Measurements from ENCODE around the gene PPP1R12C. TPM values are rescaled to one million over a fixed set of nuclear protein-coding genes. Genes with fewer than 3 reads are reported as not detected.
A peak's percentile ranks its signal among the peaks of the same experiment; 100 is the strongest.
"Not testable (repeated sequence)": the region's sequence is repeated elsewhere in the genome, so short reads cannot be mapped to it uniquely, and the experiment has no call there.

Gene PPP1R12C
- total RNA-seq, 6 experiments from 2014 or later, result 35.6 to 48.1 (median 41.7) TPM

DNA sequence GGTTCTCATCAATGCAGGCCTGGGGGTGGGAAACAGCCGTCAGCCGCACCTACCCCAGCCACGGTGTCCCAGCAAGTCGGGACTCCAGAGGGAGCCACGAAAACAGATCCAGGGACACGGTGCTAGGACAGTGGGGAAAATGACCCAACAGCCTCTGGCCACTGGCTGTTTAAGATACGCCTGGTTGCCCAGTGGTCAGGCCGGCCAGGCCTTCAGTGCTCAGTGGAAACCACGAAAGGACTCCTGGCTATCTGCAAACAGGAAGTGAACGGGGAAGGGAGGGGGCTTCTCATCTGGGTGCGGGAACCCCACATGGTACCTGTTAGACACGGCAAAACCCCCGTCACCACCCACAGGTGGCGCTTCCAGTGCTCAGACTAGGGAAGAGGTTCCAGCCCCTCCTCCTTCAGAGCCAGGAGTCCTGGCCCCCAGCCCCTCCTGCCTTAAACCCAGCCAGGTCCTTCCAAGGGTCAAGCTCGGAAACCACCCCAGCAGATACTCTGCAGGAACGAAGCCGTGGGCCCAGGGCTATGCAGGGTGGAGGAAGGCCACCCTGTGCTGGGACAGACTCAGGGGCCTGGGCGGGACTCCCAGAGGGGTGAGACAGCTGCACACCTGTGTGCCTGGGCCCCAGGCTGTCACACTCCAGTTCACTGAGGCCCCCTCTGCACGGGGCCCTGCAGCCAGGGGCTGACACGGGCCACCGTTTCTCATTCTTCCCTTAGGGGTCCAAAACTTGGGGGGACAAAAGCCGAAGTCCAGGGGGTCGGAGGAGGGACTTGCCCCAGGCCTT lies 4.5 kb downstream of the PPP1R12C start:
- H3K4me1 ChIP-seq, result peaks cover 0 to 15% (median 7%) of the 10 kb centered on the region in 4 donors

GRCh38 chr19:55112246-55112776 lies 5.1 kb downstream of the PPP1R12C start:
- intact Hi-C loops (cut with DNase I), result no loop called here
- Histone ChIP-seq H3K27ac (no peak overlapping the region), H3K9me3 (no peaks in the 10 kb centered on the region), H3K27me3 (no peaks in the 10 kb centered on the region), H3K36me3 (peaks cover 0 to 2% (median 0%) of the 10 kb centered on the region in 4 donors), H3K4me1 (peaks cover 0 to 15% (median 7%) of the 10 kb centered on the region in 4 donors), H3K4me3 (no peak overlapping the region)
- ATAC-seq (no peak), DNase-seq (peak in 1 of 3 donors; percentile 50)
- WGBS (ENCODE audit: insufficient coverage, low coverage, low lambda C conversion rate, missing lambda C conversion rate), result 96% methylated on average over 8 of the region's 25 CpGs
- no peak for TF ChIP-seq POLR2A (IDR thresholded peaks at IDR 0.05)
- TF ChIP-seq, protein P1, sequence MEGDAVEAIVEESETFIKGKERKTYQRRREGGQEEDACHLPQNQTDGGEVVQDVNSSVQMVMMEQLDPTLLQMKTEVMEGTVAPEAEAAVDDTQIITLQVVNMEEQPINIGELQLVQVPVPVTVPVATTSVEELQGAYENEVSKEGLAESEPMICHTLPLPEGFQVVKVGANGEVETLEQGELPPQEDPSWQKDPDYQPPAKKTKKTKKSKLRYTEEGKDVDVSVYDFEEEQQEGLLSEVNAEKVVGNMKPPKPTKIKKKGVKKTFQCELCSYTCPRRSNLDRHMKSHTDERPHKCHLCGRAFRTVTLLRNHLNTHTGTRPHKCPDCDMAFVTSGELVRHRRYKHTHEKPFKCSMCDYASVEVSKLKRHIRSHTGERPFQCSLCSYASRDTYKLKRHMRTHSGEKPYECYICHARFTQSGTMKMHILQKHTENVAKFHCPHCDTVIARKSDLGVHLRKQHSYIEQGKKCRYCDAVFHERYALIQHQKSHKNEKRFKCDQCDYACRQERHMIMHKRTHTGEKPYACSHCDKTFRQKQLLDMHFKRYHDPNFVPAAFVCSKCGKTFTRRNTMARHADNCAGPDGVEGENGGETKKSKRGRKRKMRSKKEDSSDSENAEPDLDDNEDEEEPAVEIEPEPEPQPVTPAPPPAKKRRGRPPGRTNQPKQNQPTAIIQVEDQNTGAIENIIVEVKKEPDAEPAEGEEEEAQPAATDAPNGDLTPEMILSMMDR (IDR thresholded peaks at IDR 0.05), result no peak

More for the DNA sequence above, 4.5 kb downstream of the PPP1R12C start:
- no peak for ATAC-seq
- H3K4me3 ChIP-seq, result no peak overlapping the region
- peaks cover 0 to 2% (median 0%) of the 10 kb centered on the region in 4 donors for H3K36me3 ChIP-seq
- peak in 1 of 3 donors; percentile 52 for DNase-seq
- no peaks in the 10 kb centered on the region for H3K9me3 ChIP-seq
- intact Hi-C loops (cut with DNase I), result no loop called here
- WGBS (ENCODE audit: insufficient coverage, low coverage, low lambda C conversion rate, missing lambda C conversion rate), result 90% methylated on average over 8 of the region's 23 CpGs
- no peaks in the 10 kb centered on the region for H3K27me3 ChIP-seq
- TF ChIP-seq, protein P1 (IDR thresholded peaks at IDR 0.05), result no peak
- no peak for TF ChIP-seq POLR2A (IDR thresholded peaks at IDR 0.05)
- H3K27ac ChIP-seq, result peak overlapping the region in 1 of 3 donors; percentile 31

- no peaks in the 10 kb centered on the region for H3K9me3 ChIP-seq
- TF ChIP-seq, protein P1 (IDR thresholded peaks at IDR 0.05), result no peak
- no peak for TF ChIP-seq POLR2A (IDR thresholded peaks at IDR 0.05)
- H3K27ac ChIP-seq, result no peak overlapping the region
- DNase-seq (peak in 1 of 3 donors; percentile 51), ATAC-seq (peak in 1 of 4 donors; percentile 19)
- H3K36me3 ChIP-seq, result peaks cover 0 to 2% (median 0%) of the 10 kb centered on the region in 4 donors
- no peak overlapping the region for H3K4me3 ChIP-seq
- 85% methylated on average over 5 of the region's 21 CpGs for WGBS (ENCODE audit: insufficient coverage, low coverage, low lambda C conversion rate, missing lambda C conversion rate)
- peaks cover 0 to 14% (median 6%) of the 10 kb centered on the region in 4 donors for H3K4me1 ChIP-seq
- no peaks in the 10 kb centered on the region for H3K27me3 ChIP-seq
- intact Hi-C loops (cut with DNase I), result no loop called here
These were observed 6.1 kb downstream of the PPP1R12C start for GRCh38 chr19:55111238-55111831.

- Histone ChIP-seq H3K27ac (no peak overlapping the region), H3K9me3 (no peaks in the 10 kb centered on the region), H3K4me1 (no peaks in the 10 kb centered on the region), H3K27me3 (no peaks in the 10 kb centered on the region), H3K36me3 (peaks cover 0 to 2% (median 0%) of the 10 kb centered on the region in 4 donors), H3K4me3 (no peak overlapping the region)
- 77% methylated on average over 6 of the region's 20 CpGs for WGBS (ENCODE audit: insufficient coverage, low coverage, low lambda C conversion rate, missing lambda C conversion rate)
- intact Hi-C loops (cut with DNase I), result no loop called here
- DNase-seq, result peak in 1 of 3 donors; percentile 43
- no peak for ATAC-seq
- no peak for TF ChIP-seq POLR2A (IDR thresholded peaks at IDR 0.05)
- TF ChIP-seq, protein P1 (IDR thresholded peaks at IDR 0.05), result no peak
These were observed 7.7 kb downstream of the PPP1R12C start for GRCh38 chr19:55109527-55110291.

DNA sequence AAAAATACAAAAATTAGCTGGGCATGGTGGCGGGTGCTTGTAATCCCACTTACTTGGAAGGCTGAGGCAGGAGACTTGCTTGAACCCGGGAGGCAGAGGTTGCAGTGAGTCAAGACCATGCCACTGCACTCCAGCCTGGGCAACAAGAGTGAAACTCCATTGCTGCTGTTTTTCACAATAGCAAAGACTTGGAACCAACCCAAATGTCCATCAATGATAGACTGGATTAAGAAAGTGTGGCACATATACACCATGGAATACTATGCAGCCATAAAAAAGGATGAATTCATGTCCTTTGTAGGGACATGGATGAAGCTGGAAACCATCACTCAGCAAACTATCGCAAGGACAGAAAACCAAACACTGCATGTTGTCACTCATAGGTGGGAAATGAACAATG lies 10.2 kb downstream of the PPP1R12C start:
- H3K4me1 ChIP-seq; ATAC-seq; DNase-seq; H3K4me3 ChIP-seq; H3K27me3 ChIP-seq; H3K9me3 ChIP-seq; H3K27ac ChIP-seq; intact Hi-C loops (cut with DNase I): not testable (repeated sequence)
- WGBS (ENCODE audit: insufficient coverage, low coverage, low lambda C conversion rate, missing lambda C conversion rate), result 100% methylated on average over 1 of the region's 3 CpGs
- peaks cover 0 to 13% (median 8%) of the 10 kb centered on the region in 4 donors for H3K36me3 ChIP-seq

All from right lobe of liver (tissue), 6 donors.